Measurements from ENCODE around the gene DCBLD2.
"Not testable (repeated sequence)": the region's sequence is repeated elsewhere in the genome, so short reads cannot be mapped to it uniquely, and the experiment has no call there.

- TF ChIP-seq POLR2AphosphoS5, POLR2A (IDR thresholded peaks at IDR 0.05): not testable (repeated sequence)
- TF ChIP-seq, protein P1, sequence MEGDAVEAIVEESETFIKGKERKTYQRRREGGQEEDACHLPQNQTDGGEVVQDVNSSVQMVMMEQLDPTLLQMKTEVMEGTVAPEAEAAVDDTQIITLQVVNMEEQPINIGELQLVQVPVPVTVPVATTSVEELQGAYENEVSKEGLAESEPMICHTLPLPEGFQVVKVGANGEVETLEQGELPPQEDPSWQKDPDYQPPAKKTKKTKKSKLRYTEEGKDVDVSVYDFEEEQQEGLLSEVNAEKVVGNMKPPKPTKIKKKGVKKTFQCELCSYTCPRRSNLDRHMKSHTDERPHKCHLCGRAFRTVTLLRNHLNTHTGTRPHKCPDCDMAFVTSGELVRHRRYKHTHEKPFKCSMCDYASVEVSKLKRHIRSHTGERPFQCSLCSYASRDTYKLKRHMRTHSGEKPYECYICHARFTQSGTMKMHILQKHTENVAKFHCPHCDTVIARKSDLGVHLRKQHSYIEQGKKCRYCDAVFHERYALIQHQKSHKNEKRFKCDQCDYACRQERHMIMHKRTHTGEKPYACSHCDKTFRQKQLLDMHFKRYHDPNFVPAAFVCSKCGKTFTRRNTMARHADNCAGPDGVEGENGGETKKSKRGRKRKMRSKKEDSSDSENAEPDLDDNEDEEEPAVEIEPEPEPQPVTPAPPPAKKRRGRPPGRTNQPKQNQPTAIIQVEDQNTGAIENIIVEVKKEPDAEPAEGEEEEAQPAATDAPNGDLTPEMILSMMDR (IDR thresholded peaks at IDR 0.05), result not testable (repeated sequence)
Measured at GRCh38 chr3:98857971-98858370, 43.5 kb downstream of the DCBLD2 start.
